Iris pigment epithelial cell (primary cell): ENCODE measurements around the gene ERVFRD-1.
"Not testable (repeated sequence)": the region's sequence is repeated elsewhere in the genome, so short reads cannot be mapped to it uniquely, and the experiment has no call there.

Experiments used
- DNase-seq: peaks from one replicate; pipeline ENCODE4 v3.0.0-alpha.2; 2011; ENCODE audit warnings: low read depth

Gene ERVFRD-1

DNA sequence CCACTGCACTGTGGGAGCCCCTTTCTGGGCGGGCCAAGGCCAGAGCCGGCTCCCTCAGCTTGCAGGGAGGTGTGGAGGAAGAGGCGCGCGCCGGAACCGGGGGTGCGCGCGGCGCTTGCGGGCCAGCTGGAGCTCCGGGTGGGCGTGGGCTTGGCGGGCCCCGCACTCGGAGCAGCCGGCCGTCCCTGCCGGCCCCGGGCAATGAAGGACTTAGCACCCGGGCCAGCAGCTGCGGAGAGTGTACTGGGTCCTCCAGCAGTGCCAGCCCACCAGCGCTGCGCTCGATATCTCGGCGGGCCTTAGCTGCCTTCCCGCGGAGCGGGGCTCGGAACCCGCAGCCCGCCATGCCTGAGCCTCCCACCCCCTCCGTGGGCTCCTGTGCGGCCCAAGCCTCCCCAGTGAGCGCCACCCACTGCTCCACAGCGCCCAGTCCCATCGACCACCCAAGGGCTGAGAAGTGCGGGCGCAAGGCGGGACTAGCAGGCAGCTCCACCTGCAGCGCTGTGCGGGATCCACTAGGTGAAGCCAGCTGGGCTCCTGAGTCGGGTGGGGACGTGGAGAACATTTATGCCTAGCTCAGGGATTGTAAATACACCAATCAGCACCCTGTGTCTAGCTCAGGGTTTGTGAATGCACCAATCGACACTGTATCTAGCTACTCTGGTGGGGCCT lies 24.2 kb downstream of the ERVFRD-1 start:
- DNase-seq = not testable (repeated sequence)

- DNase-seq = peak; percentile 69
These were observed 25.6 kb downstream of the ERVFRD-1 start for GRCh38 chr6:11085758-11086435.

DNA sequence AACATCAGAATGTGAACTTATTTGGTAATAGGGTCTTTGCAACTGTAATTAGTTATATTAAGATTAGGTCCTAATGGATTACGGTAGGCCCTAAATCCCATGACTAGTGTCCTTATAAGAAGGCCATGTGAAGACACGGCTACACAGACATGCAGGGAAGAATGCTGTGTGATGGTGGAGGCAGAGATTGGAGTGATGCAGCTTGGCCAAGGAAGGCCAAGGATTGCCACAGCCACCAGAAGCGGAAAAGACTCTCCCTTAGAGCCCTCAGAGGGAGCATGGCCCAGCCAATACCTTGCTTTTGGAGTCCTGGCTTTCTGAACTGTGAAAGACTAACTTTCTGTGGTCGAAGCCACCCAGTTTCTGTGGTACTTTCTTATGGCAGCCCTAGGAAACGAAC lies 27.6 kb downstream of the ERVFRD-1 start:
- no peak for DNase-seq

GRCh38 chr6:11083491-11083890 lies 28.0 kb downstream of the ERVFRD-1 start:
- DNase-seq = peak; percentile 44

- no peak for DNase-seq
These were observed 31.2 kb downstream of the ERVFRD-1 start for GRCh38 chr6:11080296-11080695.

DNA sequence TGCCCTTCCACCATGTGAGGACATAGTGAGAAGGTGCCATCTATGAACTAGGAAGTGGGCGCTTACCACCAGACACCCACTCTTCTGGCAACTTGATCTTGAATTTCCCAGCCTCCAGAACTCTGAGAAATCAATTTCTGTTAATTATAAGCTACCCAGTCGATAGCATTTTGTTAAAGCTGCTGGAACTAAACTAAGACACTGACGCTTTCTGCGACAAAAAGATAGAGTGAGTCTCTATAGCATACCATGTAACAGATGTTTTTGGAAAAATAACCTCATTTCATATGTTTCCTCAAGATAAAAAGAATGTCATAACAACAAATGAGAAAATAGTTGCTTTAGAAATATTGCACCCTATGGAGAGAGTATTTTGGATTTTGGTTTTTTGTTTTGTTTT lies 33.3 kb downstream of the ERVFRD-1 start:
- no peak for DNase-seq

DNA sequence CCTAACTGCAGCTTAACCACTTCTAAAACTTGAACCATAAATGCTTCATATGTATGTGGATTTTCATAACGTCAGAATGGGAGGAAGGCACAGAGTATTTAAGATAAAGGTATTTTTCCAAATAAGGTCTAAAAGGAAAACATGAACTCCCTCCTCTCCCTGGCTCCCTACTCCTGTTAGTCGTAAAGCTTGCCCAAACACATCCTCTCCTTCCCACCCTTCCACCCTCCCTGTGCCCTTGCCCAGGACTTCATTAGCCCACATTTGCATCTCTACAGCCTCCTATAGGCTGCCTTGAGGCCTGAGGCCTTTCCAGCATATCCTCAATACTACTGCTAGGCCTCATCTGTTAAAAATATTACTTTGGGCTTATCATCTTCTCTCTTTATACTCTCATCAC lies 35.0 kb downstream of the ERVFRD-1 start:
- no peak for DNase-seq

GRCh38 chr6:11072101-11072500 lies 39.4 kb downstream of the ERVFRD-1 start:
- no peak for DNase-seq

- DNase-seq = no peak
These were observed 41.8 kb downstream of the ERVFRD-1 start for GRCh38 chr6:11069760-11070159.

DNA sequence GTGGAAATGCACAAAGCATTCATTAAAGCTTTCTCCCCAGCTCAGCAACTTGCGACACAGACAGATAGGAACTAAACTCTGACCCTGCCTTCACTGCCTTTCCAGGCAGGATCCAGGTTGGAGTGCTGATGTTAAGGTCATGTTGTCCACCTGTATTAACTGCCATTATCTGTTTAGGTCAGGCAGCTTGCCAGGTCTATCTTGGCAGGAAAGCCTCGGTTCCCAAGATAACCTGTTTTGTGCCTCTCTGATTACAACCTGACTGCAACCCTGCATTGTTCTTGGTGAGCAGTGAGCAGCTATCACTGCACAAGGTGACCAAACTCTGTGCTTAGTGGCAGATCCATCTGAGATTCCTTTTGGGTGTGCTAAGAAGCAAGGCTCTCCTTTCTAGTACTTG lies 44.2 kb downstream of the ERVFRD-1 start:
- no peak for DNase-seq

- DNase-seq = no peak
These were observed 44.8 kb downstream of the ERVFRD-1 start for GRCh38 chr6:11066505-11067347.

DNA sequence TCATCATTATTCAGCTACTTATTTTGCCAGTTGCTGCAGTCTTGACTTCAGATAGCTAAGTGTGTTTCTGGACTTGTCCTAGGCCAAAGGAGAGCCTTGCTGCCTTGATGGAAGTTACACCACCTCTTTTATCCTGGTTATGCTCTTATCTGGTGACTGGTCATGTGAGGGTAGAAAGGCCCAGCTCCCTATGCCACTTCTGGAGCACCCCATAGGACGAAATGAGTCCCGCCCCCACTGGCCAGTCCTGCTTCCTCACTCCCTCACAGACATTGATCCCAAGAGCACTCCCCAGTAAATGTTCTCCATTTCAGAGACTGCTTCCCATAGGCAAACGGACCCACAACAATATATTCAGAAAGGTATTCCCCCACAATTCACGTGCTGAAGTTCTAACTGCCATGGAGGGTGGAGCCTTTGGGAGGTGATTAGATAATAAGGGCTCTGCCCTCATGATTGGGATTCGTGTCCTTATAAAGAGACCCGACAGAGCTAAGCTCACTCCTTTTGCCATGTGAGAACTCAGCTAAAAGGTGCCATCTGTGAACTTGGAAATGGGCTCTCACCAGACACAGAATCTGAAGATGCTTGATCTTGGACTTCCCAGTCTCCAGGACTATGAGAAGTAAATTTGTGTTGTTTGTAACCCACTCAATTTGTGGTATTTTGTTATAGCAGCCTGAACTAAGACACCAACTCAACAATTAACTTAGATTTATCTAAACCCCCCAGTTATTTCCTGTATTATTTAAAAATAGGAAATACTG lies 45.9 kb downstream of the ERVFRD-1 start:
- DNase-seq = no peak

DNA sequence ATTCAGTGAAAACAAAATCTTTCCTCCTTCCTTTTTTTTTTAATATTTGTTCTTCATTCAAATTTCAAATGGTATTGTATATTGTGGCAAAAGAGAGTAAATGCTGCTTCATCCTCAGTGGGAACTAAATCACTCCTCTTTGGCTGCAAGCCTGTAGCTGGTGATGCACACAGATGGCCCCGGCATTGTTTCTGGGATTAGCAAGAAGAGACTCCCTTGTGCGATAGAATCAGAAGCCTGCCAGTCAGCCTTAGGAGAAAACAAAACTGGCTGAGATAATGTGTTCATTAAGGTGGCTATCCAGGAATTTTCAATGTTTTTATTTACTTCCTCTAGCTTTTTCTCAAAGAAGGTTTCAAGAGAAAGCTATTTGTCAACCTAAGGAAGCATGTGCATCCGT lies 46.7 kb downstream of the ERVFRD-1 start:
- peak; percentile 21 for DNase-seq

- no peak for DNase-seq
These were observed 48.8 kb downstream of the ERVFRD-1 start for GRCh38 chr6:11062715-11063114.

DNA sequence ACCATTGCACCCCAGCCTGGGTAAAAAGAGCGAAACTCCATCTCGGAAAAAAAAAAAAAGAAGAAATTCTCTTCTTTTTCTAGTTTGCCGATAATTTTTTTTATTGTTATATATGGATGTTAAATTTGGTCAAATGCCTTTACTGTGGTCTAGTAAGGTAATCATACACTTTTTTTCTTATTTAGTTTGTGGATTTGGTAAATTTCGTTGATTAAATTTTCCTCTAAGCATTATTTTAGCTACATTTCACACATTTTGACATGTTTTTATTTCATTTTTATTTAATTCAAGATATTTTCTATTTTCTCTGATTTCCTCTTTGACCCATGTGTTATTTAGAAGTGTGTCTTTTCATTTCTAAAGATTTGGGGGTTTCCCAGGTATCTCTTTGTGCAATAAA lies 49.4 kb downstream of the ERVFRD-1 start:
- no peak for DNase-seq

GRCh38 chr6:11058406-11058805 lies 53.1 kb downstream of the ERVFRD-1 start:
- DNase-seq = peak; percentile 25

- DNase-seq = no peak
These were observed 54.7 kb downstream of the ERVFRD-1 start for GRCh38 chr6:11056871-11057270.

- peak; percentile 14 for DNase-seq
These were observed 56.3 kb downstream of the ERVFRD-1 start for GRCh38 chr6:11055127-11055627.

DNA sequence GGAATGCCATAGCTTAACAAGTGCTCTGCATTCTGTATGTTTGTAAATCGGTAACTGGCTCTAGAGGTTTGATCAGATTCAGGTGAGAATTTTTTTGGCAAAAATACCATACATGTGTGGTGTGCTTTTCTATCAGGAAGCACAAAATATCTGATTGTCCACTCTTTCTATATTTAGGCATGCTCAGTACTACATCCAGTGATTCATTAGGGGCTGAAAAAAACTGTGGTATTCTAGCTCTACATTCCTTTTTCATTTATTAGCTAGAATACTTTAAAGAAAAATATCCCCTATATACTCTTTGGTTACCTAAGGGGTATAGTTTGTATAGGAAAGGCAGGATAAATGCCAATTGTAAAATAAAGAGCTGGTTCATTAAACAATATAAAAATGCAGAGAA lies 56.8 kb downstream of the ERVFRD-1 start:
- DNase-seq = peak; percentile 20

DNA sequence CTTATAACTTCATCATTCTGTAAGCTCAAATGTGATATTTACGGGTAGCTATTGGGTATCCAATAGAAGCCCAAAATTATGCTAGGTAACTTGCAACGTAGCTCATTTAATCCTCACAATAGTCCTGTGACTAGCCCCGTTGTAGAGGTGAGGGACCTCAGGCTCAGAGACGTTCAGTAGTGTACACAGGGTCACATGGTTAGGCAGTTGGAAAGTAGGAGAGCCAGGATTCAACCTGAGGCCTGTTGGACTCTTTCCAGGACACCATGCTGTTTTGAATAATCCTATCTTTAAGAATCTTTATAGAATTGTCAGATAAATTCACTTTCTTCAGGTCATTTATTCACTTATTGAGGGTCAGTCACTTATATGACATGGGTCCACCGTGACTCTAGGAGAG lies 58.2 kb downstream of the ERVFRD-1 start:
- DNase-seq = no peak
